LNCAP (cell line): ENCODE results near the gene GAB1.
A peak's percentile ranks its signal among the peaks of the same experiment; 100 is the strongest.

Experiments
- CTCF ChIP-seq: fragments of 450-650 bp; IDR thresholded peaks from 2 replicates; pipeline ENCODE4 v1.5.1; 2017; ENCODE audit warnings: mild to moderate bottlenecking

GAB1 gene

GRCh38 chr4:143374771-143375170, 38.1 kb downstream of the GAB1 start:
- no peak for TF ChIP-seq CTCF

- peak; percentile 37; the same call in 1 of the 2 replicates for TF ChIP-seq CTCF
Observed at GRCh38 chr4:143375326-143376073, 38.8 kb downstream of the GAB1 start.

DNA sequence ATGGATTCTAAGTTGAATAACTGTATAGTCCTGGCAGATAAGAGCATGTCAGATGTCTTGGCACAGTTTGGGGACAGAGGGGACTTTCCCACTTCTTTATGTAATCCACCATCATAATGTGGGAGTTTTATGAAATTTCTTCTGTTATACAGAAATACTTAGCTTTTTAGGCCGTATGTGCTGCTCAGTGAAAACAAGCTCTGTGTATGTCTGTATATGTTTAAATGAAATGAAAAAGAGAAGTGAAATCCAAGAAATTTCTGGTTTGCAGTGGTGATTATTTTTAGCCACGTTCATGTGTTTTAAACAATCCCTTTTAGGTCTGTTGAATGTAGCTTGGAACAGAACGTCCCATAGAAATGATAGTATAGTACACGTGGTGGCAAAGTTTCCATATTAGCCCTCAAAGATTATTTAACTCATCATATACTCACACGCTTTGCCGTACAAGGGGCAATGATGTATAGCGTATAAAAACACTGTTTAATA, 41.0 kb downstream of the GAB1 start:
- no peak for TF ChIP-seq CTCF

DNA sequence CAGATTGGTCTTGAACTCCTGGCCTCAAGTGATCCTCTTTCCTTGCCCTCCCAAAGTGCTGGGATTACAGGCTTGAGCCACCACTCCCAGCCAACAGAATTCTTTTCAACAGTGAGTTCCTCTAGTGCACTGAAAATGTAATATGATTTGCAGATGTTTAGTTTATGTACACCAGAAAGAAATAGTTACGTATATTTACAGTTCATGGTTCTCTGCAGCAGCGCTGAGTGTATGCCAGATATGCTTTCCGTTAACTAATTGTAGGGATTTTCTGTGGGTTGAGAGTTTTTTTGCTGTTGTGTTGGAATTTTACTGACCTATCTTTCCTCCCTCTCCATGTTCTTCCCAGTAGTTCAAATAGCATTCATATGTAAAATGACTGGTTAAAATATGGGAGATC, 44.0 kb downstream of the GAB1 start:
- no peak for TF ChIP-seq CTCF

DNA sequence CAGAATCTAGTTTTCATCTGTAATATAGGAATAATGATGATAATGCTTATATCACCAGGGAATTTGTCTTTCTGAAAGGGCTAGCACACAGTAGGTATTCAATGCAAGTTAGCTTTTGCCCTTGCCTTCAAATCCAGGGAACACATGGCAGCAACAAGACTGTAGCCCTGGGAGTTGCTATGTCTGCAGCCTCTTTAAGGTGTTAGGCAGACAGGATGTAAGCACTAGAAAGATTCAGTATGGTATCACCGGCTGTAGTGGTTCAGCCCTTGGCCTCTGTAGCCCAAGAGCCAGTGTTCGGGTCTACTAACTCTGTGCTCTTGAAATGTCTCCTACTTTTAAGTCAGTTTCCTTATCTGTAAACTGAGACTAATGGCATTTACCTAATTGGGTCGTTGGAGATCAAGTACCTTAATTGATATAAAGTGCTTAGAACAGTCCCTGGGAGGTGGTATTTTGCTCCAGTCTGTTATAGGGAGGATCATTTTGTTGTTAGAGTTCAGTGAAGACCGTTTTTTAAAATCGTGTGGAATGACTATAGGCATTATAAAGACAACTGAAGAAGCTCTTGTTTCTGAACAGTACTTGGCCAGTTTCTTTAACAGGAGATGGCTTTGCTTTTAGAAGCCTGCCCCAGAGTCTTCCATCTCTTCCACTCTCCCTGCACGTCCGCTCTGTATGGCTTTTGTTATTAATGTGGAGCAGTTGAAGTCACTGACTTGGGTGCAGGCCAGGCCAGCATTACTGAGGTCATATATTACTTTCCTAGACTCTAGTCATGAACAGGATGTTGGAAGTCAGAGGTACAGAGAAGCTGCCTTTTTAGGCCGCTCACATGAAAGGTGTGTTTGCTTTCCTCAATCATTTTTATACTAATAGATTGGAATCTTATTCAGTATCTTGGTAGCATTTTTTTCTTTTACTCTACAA, 44.8 kb downstream of the GAB1 start:
- TF ChIP-seq CTCF = no peak

- TF ChIP-seq CTCF = no peak
Observed at GRCh38 chr4:143382596-143382995, 45.9 kb downstream of the GAB1 start.

DNA sequence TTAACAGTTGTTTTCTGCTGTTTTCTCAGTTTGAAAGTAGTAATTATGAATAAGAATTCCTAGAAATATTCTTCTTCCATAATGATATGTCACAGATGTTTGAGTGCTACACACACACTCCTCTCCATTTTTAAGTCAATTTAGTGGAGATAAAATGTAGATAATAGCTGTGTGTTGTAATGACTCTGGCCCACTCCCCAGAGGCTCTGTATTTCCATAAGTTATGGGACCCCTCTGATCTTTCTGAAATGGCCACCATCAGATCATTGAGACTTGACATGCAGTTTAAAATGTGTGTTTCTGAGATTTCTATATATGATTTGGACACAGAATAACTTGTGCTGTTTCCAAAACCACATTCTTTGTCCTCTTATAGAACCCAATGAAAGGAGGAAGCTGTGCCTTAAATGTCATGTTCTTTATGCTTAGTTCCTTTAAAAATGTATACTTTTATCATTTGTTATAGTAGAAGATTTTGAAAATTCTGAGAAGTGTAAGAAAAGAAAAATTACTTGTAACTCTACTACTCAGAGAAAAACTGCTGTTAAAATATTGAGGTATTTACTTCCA, 46.4 kb downstream of the GAB1 start:
- TF ChIP-seq CTCF = no peak
